GM10248 (cell line): ENCODE data around the gene NDUFS8.

Experiments used
- CTCF ChIA-PET: fragments of 300-600 bp; sonication (Branson Sonifier 250); formaldehyde crosslinking; extraction: SDS; loops from one replicate; lab custom pipeline; 2021; ENCODE audit warnings: antibody characterized with exemption; lab: Yijun Ruan, JAX
- POLR2A ChIA-PET: fragments of 350-650 bp; sonication (Branson Sonifier 250); formaldehyde crosslinking; extraction: SDS; loops from one replicate; lab custom pipeline; 2020; ENCODE audit warnings: antibody characterized with exemption; lab: Yijun Ruan, JAX
- DNase-seq: peaks from one replicate; pipeline ENCODE4 v3.0.0; 2012; ENCODE audit errors: extremely low spot score
- CTCF ChIP-seq: IDR thresholded peaks from 2 replicates; pipeline ENCODE4 v1.5.1; 2012; ENCODE audit warnings: mild to moderate bottlenecking, low read depth; ENCODE audit errors: extremely low read depth, missing control alignments, control extremely low read depth

The NDUFS8 gene

GRCh38 chr11:68011051-68011943 lies 19.2 kb upstream of the NDUFS8 start:
- TF ChIP-seq CTCF, result no peak
- no peak for DNase-seq
- ChIA-PET POLR2A (no interaction called here), CTCF (interaction anchor here (1.5 to 3.7 kb wide), 2 partner anchors 192 to 199 kb away, joined by 3 to 21 read pairs; no protein-coding TSS in a partner anchor)

DNA sequence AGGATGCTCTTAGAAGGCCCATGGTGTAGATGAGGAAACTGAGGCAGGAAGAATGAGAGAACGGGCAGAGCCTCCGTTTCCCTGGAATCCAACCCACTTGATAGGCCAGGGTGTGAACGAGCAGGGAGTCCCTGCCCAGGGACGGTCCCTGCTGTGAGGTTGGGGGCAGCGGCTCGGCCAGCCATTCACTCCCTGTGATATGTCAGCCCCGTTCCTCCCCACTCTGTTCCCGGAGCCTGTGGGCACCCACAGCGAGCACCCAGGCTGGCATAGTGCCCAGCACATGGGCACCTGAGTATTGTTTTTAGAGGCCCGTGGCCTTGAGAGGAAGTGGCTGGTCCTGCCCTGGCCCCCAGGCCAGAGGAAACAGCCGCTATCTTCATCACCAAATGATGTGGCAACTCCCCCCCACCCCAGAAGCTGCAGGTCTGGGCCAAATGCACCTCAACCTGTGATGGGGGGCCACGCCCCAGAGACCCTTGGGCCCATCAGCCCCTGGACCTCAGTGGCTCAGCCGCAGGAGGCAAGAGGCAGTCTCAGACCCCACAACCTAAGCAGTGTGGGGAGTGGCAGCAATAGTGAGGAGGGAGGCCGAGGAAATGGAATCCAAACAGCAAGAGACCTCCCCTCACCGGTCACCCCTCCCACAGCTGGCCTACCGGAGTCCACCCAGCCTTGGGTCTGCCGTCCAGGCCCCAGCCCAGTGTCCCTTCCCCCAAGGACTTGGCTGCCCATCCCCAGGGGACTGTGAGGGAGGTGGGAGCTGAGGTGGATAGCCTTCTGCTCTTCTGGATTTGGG lies 18.2 kb upstream of the NDUFS8 start:
- POLR2A ChIA-PET, result no interaction called here

DNA sequence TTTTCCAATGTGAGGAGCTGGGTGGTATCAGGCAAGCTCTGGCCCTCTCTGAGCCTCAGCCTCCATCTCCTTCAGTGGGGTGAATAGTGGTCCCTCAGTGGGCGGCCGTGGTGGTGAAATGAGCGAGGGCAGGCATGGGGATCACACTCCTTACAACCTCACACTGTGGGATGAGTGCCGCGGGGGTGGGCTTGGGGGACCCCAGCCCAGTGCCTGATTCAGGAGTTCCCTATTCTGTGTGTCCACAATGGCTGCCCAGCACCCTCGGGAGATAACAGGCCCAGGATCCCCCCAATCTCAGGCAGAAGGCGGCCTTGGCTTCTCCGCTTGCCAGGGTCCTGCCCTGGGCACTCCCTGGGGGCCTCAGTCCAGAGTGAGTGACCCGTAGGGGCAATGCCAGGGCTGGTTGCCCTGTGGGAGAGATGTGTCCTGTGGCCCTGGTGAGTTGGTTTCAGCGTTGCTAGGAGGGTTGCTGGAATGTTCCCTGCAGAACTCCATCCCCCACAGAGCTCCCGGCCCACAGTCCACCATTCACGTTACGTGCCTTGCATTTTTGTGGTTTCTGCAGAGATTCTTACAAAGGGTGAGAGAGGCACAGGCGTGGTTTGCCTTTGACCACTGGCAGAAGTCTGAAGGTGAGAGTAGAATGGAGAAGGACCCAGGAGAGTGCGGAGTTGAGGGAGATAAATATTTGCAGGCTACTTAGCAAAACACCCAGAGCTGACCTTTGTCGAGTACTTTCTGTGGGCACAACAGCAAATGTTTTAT lies 17.5 kb upstream of the NDUFS8 start:
- no peak for TF ChIP-seq CTCF
- ChIA-PET CTCF (no interaction called here), POLR2A (no interaction called here)
- DNase-seq, result no peak

More for the DNA sequence above, 18.2 kb upstream of the NDUFS8 start:
- CTCF ChIA-PET, result no interaction called here
- DNase-seq, result no peak
- TF ChIP-seq CTCF, result no peak

- DNase-seq, result no peak
- CTCF ChIA-PET, result no interaction called here
- POLR2A ChIA-PET, result no interaction called here
- TF ChIP-seq CTCF, result no peak
These were observed 16.8 kb upstream of the NDUFS8 start for GRCh38 chr11:68013611-68014156.

DNA sequence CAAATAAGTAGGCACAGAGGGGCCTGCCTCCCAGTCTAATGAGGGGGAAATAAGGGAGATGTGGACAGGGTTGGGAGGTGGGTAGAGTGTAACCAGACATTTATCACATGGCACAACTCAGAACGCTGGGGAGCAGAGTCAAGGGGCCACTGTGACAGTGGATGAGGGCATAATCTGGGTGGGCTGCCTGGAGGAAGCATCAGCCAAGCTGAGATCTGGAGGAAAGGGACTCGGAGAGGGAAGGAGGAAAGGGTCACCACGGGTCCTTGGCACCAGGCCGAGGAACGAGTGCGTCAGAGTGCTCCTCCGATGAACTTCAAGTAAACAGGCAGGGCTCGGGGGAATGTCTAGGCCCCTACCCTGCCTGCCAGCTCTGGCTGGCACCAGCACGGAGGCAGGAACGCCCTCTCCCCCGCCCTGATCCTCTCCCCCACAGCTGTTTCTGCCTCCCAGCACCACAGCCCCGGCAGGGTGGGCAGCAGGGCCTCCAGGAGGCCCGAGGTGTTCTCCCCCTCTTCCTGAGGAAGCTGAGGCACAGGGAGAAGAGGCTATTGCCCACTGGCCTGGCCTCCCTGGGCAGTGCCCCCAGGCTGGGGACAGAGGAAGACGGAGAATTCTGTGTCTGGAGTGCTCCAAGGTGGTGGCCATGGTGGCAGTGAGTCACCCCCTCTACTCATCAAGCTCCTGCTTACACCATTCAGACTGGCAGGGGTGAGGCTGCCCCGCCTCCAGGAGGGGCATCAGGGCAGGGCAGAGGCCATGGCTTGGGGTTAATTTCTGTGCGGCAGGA lies 16.1 kb upstream of the NDUFS8 start:
- no peak for DNase-seq

More for the DNA sequence above, 16.1 kb upstream of the NDUFS8 start:
- no peak for TF ChIP-seq CTCF
- ChIA-PET POLR2A (no interaction called here), CTCF (interaction anchor here (1.2 kb wide), 1 partner anchor 59 kb away, joined by 3 read pairs; no protein-coding TSS in a partner anchor)
